ENCODE results near the gene FAM151B. TPM values are rescaled to one million over a fixed set of nuclear protein-coding genes. Genes with fewer than 3 reads are reported as not detected.

FAM151B gene
- total RNA-seq, 1 donor from 2014 or later: 3.9 TPM

GRCh38 chr5:80503641-80504040 is 15.7 kb downstream of the FAM151B start:
- Histone ChIP-seq H3K27ac (no peak overlapping the region), H3K9me3 (ENCODE audit: low read depth) (no peaks in the 10 kb centered on the region), H3K4me3 (no peak overlapping the region), H3K4me2 (no peak overlapping the region), H3K27me3 (no peaks in the 10 kb centered on the region), H3F3A (ENCODE audit: low read depth) (no peaks in the 10 kb centered on the region), H4K20me1 (ENCODE audit: low read depth) (no peaks in the 10 kb centered on the region), H3K9ac (no peak overlapping the region), H2AFZ (replicated peaks) (no peak overlapping the region), H3K79me2 (ENCODE audit: low read depth) (no peaks in the 10 kb centered on the region), H3K36me3 (no peaks in the 10 kb centered on the region), H3K4me1 (peaks cover 3% of the 10 kb centered on the region)
- TF ChIP-seq, protein P1, sequence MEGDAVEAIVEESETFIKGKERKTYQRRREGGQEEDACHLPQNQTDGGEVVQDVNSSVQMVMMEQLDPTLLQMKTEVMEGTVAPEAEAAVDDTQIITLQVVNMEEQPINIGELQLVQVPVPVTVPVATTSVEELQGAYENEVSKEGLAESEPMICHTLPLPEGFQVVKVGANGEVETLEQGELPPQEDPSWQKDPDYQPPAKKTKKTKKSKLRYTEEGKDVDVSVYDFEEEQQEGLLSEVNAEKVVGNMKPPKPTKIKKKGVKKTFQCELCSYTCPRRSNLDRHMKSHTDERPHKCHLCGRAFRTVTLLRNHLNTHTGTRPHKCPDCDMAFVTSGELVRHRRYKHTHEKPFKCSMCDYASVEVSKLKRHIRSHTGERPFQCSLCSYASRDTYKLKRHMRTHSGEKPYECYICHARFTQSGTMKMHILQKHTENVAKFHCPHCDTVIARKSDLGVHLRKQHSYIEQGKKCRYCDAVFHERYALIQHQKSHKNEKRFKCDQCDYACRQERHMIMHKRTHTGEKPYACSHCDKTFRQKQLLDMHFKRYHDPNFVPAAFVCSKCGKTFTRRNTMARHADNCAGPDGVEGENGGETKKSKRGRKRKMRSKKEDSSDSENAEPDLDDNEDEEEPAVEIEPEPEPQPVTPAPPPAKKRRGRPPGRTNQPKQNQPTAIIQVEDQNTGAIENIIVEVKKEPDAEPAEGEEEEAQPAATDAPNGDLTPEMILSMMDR (IDR thresholded peaks at IDR 0.05): no peak
- TF ChIP-seq EZH2phosphoT487 (IDR thresholded peaks at IDR 0.05) (no peak), EZH2 (IDR thresholded peaks at IDR 0.05) (no peak)
- Mint-ChIP-seq H3K27me3 (ENCODE audit: insufficient read depth, low read depth) (no peaks in the 10 kb centered on the region), H3K27ac (no peak overlapping the region), H3K9me3 (no peaks in the 10 kb centered on the region), H3K36me3 (no peaks in the 10 kb centered on the region), H3K4me1 (no peaks in the 10 kb centered on the region), H3K4me3 (no peak overlapping the region)
- DNase-seq (ENCODE audit: low spot score): no peak

GRCh38 chr5:80504833-80505232 is 16.9 kb downstream of the FAM151B start:
- Mint-ChIP-seq H3K4me1 (no peaks in the 10 kb centered on the region), H3K27ac (no peak overlapping the region), H3K9me3 (no peaks in the 10 kb centered on the region), H3K36me3 (no peaks in the 10 kb centered on the region), H3K4me3 (no peak overlapping the region), H3K27me3 (ENCODE audit: insufficient read depth, low read depth) (no peaks in the 10 kb centered on the region)
- H4K20me1 ChIP-seq (ENCODE audit: low read depth): no peaks in the 10 kb centered on the region
- peaks cover 3% of the 10 kb centered on the region for H3K4me1 ChIP-seq
- no peaks in the 10 kb centered on the region for H3F3A ChIP-seq (ENCODE audit: low read depth)
- no peak overlapping the region for H3K4me2 ChIP-seq
- H3K27ac ChIP-seq: no peak overlapping the region
- H3K9ac ChIP-seq: no peak overlapping the region
- no peak for TF ChIP-seq EZH2phosphoT487 (IDR thresholded peaks at IDR 0.05)
- no peak for TF ChIP-seq EZH2 (IDR thresholded peaks at IDR 0.05)
- TF ChIP-seq, protein P1 (IDR thresholded peaks at IDR 0.05): no peak
- H3K9me3 ChIP-seq (ENCODE audit: low read depth): no peaks in the 10 kb centered on the region
- no peaks in the 10 kb centered on the region for H3K27me3 ChIP-seq
- no peak overlapping the region for H3K4me3 ChIP-seq
- H3K79me2 ChIP-seq (ENCODE audit: low read depth): no peaks in the 10 kb centered on the region
- DNase-seq (ENCODE audit: low spot score): no peak
- H3K36me3 ChIP-seq: no peaks in the 10 kb centered on the region
- H2AFZ ChIP-seq (replicated peaks): no peak overlapping the region

DNA sequence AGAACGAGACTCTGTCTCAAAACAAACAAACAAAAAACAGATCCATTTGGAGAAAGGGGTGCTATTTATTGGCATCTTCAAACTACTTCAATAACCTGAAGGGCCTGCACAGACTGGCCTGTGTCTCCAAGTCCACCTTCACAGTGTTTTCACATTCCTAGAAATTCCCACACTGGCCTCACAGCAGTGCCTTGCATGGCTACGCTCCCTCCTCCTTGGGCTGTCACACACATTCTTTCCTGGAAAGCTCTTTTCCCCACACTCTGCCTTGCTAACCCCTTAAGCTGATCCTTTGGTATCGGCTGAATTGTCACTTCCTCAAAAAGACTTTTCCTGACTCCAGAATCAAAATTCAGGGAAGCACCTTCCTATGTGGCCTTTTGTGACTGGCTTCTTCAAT is 19.8 kb downstream of the FAM151B start:
- no peaks in the 10 kb centered on the region for H3F3A ChIP-seq (ENCODE audit: low read depth)
- peak overlapping the region; percentile 39 for H3K27ac ChIP-seq
- DNase-seq (ENCODE audit: low spot score): peak; percentile 49
- H3K4me1 ChIP-seq: peaks cover 3% of the 10 kb centered on the region
- H3K27me3 Mint-ChIP-seq (ENCODE audit: insufficient read depth, low read depth): no peaks in the 10 kb centered on the region
- H3K36me3 ChIP-seq: no peaks in the 10 kb centered on the region
- H3K27me3 ChIP-seq: no peaks in the 10 kb centered on the region
- no peak overlapping the region for H2AFZ ChIP-seq (replicated peaks)
- no peaks in the 10 kb centered on the region for H3K9me3 Mint-ChIP-seq
- H4K20me1 ChIP-seq (ENCODE audit: low read depth): no peaks in the 10 kb centered on the region
- H3K4me1 Mint-ChIP-seq: no peaks in the 10 kb centered on the region
- TF ChIP-seq EZH2phosphoT487 (IDR thresholded peaks at IDR 0.05) (no peak), EZH2 (IDR thresholded peaks at IDR 0.05) (no peak)
- TF ChIP-seq, protein P1 (IDR thresholded peaks at IDR 0.05): no peak
- no peak overlapping the region for H3K4me2 ChIP-seq
- no peak overlapping the region for H3K4me3 ChIP-seq
- no peaks in the 10 kb centered on the region for H3K79me2 ChIP-seq (ENCODE audit: low read depth)
- no peak overlapping the region for H3K27ac Mint-ChIP-seq
- H3K36me3 Mint-ChIP-seq: peaks cover 1% of the 10 kb centered on the region
- no peaks in the 10 kb centered on the region for H3K9me3 ChIP-seq (ENCODE audit: low read depth)
- H3K9ac ChIP-seq: no peak overlapping the region
- H3K4me3 Mint-ChIP-seq: no peak overlapping the region

Data from neural progenitor cell (in vitro differentiated cells).